ENCODE data around the gene AQR.

The AQR gene

GRCh38 chr15:34964277-34964676, 5.3 kb downstream of the AQR start:
- H3K27ac ChIP-seq (ENCODE audit: low read length, poor library complexity, severe bottlenecking): no peak overlapping the region
- H4K8ac ChIP-seq (ENCODE audit: low read length): no peak overlapping the region

GRCh38 chr15:34953851-34954250, 15.7 kb downstream of the AQR start:
- Histone ChIP-seq H3K9me3 (ENCODE audit: control insufficient read depth, low read length) (no peaks in the 10 kb centered on the region), H3K14ac (ENCODE audit: low read length in 2 of 2) (no peak overlapping the region), H2AFZ (ENCODE audit: low read depth, low read length) (no peak overlapping the region), H2BK5ac (ENCODE audit: low read depth, low read length, poor library complexity, severe bottlenecking) (no peak overlapping the region), H3K4me1 (ENCODE audit: control insufficient read depth, insufficient read depth, low read depth, low read length) (no peaks in the 10 kb centered on the region), H3K36me3 (ENCODE audit: control insufficient read depth in 1 of 2, insufficient read depth in 2 of 2, low read depth in 1 of 2, low read length in 2 of 2) (peaks cover 13 to 33% of the 10 kb centered on the region in 2 experiments), H2AK5ac (ENCODE audit: low read length, severe bottlenecking) (no peak overlapping the region), H3K27me3 (ENCODE audit: control insufficient read depth in 1 of 2, insufficient read depth in 1 of 2, low read length in 2 of 2) (no peaks in the 10 kb centered on the region), H4K8ac (ENCODE audit: low read length) (no peak overlapping the region), H2BK120ac (ENCODE audit: low read depth, low read length) (no peak overlapping the region), H3K4me2 (ENCODE audit: low read length, poor library complexity, severe bottlenecking) (no peak overlapping the region), H3K9ac (ENCODE audit: low read length) (no peak overlapping the region), H3K4ac (ENCODE audit: low read depth in 1 of 2, low read length in 2 of 2) (no peak overlapping the region), H3K27ac (ENCODE audit: low read length, poor library complexity, severe bottlenecking) (no peak overlapping the region), H3K18ac (ENCODE audit: low read depth in 1 of 2, low read length in 2 of 2) (no peak overlapping the region), H3K23ac (ENCODE audit: low read length in 2 of 2) (no peak overlapping the region), H2BK15ac (ENCODE audit: low read depth, poor library complexity, severe bottlenecking) (no peak overlapping the region), H3K79me1 (replicated peaks; ENCODE audit: low read length, poor library complexity, severe bottlenecking) (peaks cover 13% of the 10 kb centered on the region), H2BK12ac (ENCODE audit: low read length in 2 of 2) (no peak overlapping the region), H3K4me3 (ENCODE audit: insufficient read depth in 1 of 2, low read depth in 1 of 2, low read length in 2 of 2) (no peak overlapping the region), H4K91ac (ENCODE audit: low read length) (no peak overlapping the region)
- no peak for DNase-seq
- WGBS: 95% methylated on average over 6 of the region's 8 CpGs

More at GRCh38 chr15:34964277-34964676, 5.3 kb downstream of the AQR start:
- H2BK120ac ChIP-seq (ENCODE audit: low read depth, low read length): no peak overlapping the region
- H3K9me3 ChIP-seq (ENCODE audit: control insufficient read depth, low read length): no peaks in the 10 kb centered on the region
- H3K4me3 ChIP-seq (ENCODE audit: insufficient read depth in 1 of 2, low read depth in 1 of 2, low read length in 2 of 2): no peak overlapping the region
- no peak overlapping the region for H3K4me2 ChIP-seq (ENCODE audit: low read length, poor library complexity, severe bottlenecking)
- no peak overlapping the region for H3K23ac ChIP-seq (ENCODE audit: low read length in 2 of 2)
- H2BK12ac ChIP-seq (ENCODE audit: low read length in 2 of 2): no peak overlapping the region
- no peak for DNase-seq
- no peak overlapping the region for H3K9ac ChIP-seq (ENCODE audit: low read length)
- H2BK5ac ChIP-seq (ENCODE audit: low read depth, low read length, poor library complexity, severe bottlenecking): no peak overlapping the region
- H3K27me3 ChIP-seq (ENCODE audit: control insufficient read depth in 1 of 2, insufficient read depth in 1 of 2, low read length in 2 of 2): no peaks in the 10 kb centered on the region
- H3K4me1 ChIP-seq (ENCODE audit: control insufficient read depth, insufficient read depth, low read depth, low read length): peaks cover 6% of the 10 kb centered on the region
- no peak overlapping the region for H2BK15ac ChIP-seq (ENCODE audit: low read depth, poor library complexity, severe bottlenecking)
- H3K4ac ChIP-seq (ENCODE audit: low read depth in 1 of 2, low read length in 2 of 2): no peak overlapping the region
- H3K36me3 ChIP-seq (ENCODE audit: control insufficient read depth in 1 of 2, insufficient read depth in 2 of 2, low read depth in 1 of 2, low read length in 2 of 2): peaks cover 8 to 42% of the 10 kb centered on the region in 2 experiments
- WGBS: 89% methylated on average over 2 of the region's 2 CpGs
- no peak overlapping the region for H2AFZ ChIP-seq (ENCODE audit: low read depth, low read length)
- H3K18ac ChIP-seq (ENCODE audit: low read depth in 1 of 2, low read length in 2 of 2): no peak overlapping the region
- H4K91ac ChIP-seq (ENCODE audit: low read length): no peak overlapping the region
- H3K14ac ChIP-seq (ENCODE audit: low read length in 2 of 2): no peak overlapping the region
- H3K79me1 ChIP-seq (replicated peaks; ENCODE audit: low read length, poor library complexity, severe bottlenecking): peaks cover 11% of the 10 kb centered on the region
- no peak overlapping the region for H2AK5ac ChIP-seq (ENCODE audit: low read length, severe bottlenecking)

DNA sequence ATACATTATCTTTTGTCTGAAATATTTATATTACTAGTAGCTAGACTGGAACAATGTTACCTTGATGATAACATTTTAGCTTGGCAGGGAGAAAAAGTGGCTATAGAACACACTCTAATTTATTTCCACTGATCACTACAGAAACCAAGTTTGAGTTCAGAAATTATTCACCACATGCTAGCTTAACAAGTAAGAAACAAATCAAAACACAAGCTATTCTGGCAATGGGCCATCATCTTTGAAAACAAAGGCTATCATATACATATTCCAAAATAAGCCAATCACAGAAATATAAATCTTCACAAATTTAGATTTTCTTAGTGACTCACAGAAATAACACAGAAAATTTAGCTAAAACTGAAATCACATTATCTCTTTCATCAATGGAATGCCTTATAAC, 17.1 kb downstream of the AQR start:
- H3K4ac ChIP-seq (ENCODE audit: low read depth in 1 of 2, low read length in 2 of 2): no peak overlapping the region
- H3K23ac ChIP-seq (ENCODE audit: low read length in 2 of 2): no peak overlapping the region
- H3K9ac ChIP-seq (ENCODE audit: low read length): peak overlapping the region; percentile 8
- no peaks in the 10 kb centered on the region for H3K4me1 ChIP-seq (ENCODE audit: control insufficient read depth, insufficient read depth, low read depth, low read length)
- no peak overlapping the region for H2AK5ac ChIP-seq (ENCODE audit: low read length, severe bottlenecking)
- no peak overlapping the region for H2BK120ac ChIP-seq (ENCODE audit: low read depth, low read length)
- peaks cover 13 to 36% of the 10 kb centered on the region in 2 experiments for H3K36me3 ChIP-seq (ENCODE audit: control insufficient read depth in 1 of 2, insufficient read depth in 2 of 2, low read depth in 1 of 2, low read length in 2 of 2)
- H3K4me2 ChIP-seq (ENCODE audit: low read length, poor library complexity, severe bottlenecking): no peak overlapping the region
- no peak overlapping the region for H3K27ac ChIP-seq (ENCODE audit: low read length, poor library complexity, severe bottlenecking)
- no peak overlapping the region for H4K91ac ChIP-seq (ENCODE audit: low read length)
- H3K14ac ChIP-seq (ENCODE audit: low read length in 2 of 2): no peak overlapping the region
- peaks cover 12% of the 10 kb centered on the region for H3K79me1 ChIP-seq (replicated peaks; ENCODE audit: low read length, poor library complexity, severe bottlenecking)
- no peak overlapping the region for H2AFZ ChIP-seq (ENCODE audit: low read depth, low read length)
- no peak overlapping the region for H2BK5ac ChIP-seq (ENCODE audit: low read depth, low read length, poor library complexity, severe bottlenecking)
- H3K18ac ChIP-seq (ENCODE audit: low read depth in 1 of 2, low read length in 2 of 2): no peak overlapping the region
- H3K27me3 ChIP-seq (ENCODE audit: control insufficient read depth in 1 of 2, insufficient read depth in 1 of 2, low read length in 2 of 2): no peaks in the 10 kb centered on the region
- no peak for DNase-seq
- H2BK12ac ChIP-seq (ENCODE audit: low read length in 2 of 2): no peak overlapping the region
- H2BK15ac ChIP-seq (ENCODE audit: low read depth, poor library complexity, severe bottlenecking): no peak overlapping the region
- no peaks in the 10 kb centered on the region for H3K9me3 ChIP-seq (ENCODE audit: control insufficient read depth, low read length)
- H4K8ac ChIP-seq (ENCODE audit: low read length): no peak overlapping the region
- no peak overlapping the region for H3K4me3 ChIP-seq (ENCODE audit: insufficient read depth in 1 of 2, low read depth in 1 of 2, low read length in 2 of 2)

DNA sequence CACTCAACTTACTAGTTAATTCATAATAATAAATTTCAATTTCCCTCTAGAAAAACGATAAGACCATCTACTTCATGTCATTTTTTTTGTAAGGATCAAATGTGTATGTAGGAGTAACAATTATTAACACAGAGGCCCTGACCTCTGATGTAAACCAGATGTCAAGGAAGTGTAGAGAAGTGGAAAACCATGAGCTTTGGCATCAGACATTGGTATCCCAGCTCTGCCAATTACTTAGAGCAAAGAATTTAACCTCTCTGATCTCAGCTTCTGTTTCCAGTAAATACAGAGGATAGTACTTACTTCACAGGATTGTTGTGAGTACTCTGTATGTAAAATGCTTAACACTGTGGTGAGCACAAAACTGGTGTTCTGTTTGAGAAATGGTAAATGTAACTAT, 17.5 kb downstream of the AQR start:
- no peak overlapping the region for H3K4me2 ChIP-seq (ENCODE audit: low read length, poor library complexity, severe bottlenecking)
- no peak overlapping the region for H3K4ac ChIP-seq (ENCODE audit: low read depth in 1 of 2, low read length in 2 of 2)
- DNase-seq: peak; percentile 15
- H3K14ac ChIP-seq (ENCODE audit: low read length in 2 of 2): no peak overlapping the region
- no peak overlapping the region for H2BK12ac ChIP-seq (ENCODE audit: low read length in 2 of 2)
- no peak overlapping the region for H3K23ac ChIP-seq (ENCODE audit: low read length in 2 of 2)
- no peak overlapping the region for H4K91ac ChIP-seq (ENCODE audit: low read length)
- H3K18ac ChIP-seq (ENCODE audit: low read depth in 1 of 2, low read length in 2 of 2): no peak overlapping the region
- WGBS: no CpG with 5 or more reads among the region's 1 CpG
- peaks cover 11% of the 10 kb centered on the region for H3K79me1 ChIP-seq (replicated peaks; ENCODE audit: low read length, poor library complexity, severe bottlenecking)
- no peak overlapping the region for H4K8ac ChIP-seq (ENCODE audit: low read length)
- no peak overlapping the region for H2BK120ac ChIP-seq (ENCODE audit: low read depth, low read length)
- peak overlapping the region; percentile 8 for H3K9ac ChIP-seq (ENCODE audit: low read length)
- peak overlapping the region; percentile 8 for H3K27ac ChIP-seq (ENCODE audit: low read length, poor library complexity, severe bottlenecking)
- no peaks in the 10 kb centered on the region for H3K27me3 ChIP-seq (ENCODE audit: control insufficient read depth in 1 of 2, insufficient read depth in 1 of 2, low read length in 2 of 2)
- no peaks in the 10 kb centered on the region for H3K9me3 ChIP-seq (ENCODE audit: control insufficient read depth, low read length)
- H2BK15ac ChIP-seq (ENCODE audit: low read depth, poor library complexity, severe bottlenecking): no peak overlapping the region
- H2BK5ac ChIP-seq (ENCODE audit: low read depth, low read length, poor library complexity, severe bottlenecking): no peak overlapping the region
- H3K4me3 ChIP-seq (ENCODE audit: insufficient read depth in 1 of 2, low read depth in 1 of 2, low read length in 2 of 2): no peak overlapping the region
- no peak overlapping the region for H2AK5ac ChIP-seq (ENCODE audit: low read length, severe bottlenecking)
- H3K36me3 ChIP-seq (ENCODE audit: control insufficient read depth in 1 of 2, insufficient read depth in 2 of 2, low read depth in 1 of 2, low read length in 2 of 2): peaks cover 12 to 37% of the 10 kb centered on the region in 2 experiments
- no peaks in the 10 kb centered on the region for H3K4me1 ChIP-seq (ENCODE audit: control insufficient read depth, insufficient read depth, low read depth, low read length)
- no peak overlapping the region for H2AFZ ChIP-seq (ENCODE audit: low read depth, low read length)
